Measurements from ENCODE around the gene IFNL3. TPM values are rescaled to one million over a fixed set of nuclear protein-coding genes. Genes with fewer than 3 reads are reported as not detected.

The IFNL3 gene
- total and polyA plus RNA-seq, 9 of the 15 experiments (the other 6 are each of a cell fraction or from before 2014, with no cell fraction given) = not detected

GRCh38 chr19:39196860-39197562, 47.8 kb downstream of the IFNL3 start, which contains the start of gene NCCRP1:
TSS of gene NCCRP1 (plus strand) at chr19:39196964. CDS start at chr19:39196983, 19 bp downstream.
- H3K36me3 ChIP-seq (ENCODE audit: control insufficient read depth, insufficient read depth, low read length) = no peaks in the 10 kb centered on the region
- intact Hi-C loops (cut with micrococcal nuclease) = no loop called here
- H3K9me3 ChIP-seq (replicated peaks; ENCODE audit: control insufficient read depth, insufficient read depth, low read depth, low read length) = no peaks in the 10 kb centered on the region
- no peak within 1 kb of the TSS for H3K4me3 ChIP-seq
- H3K9ac ChIP-seq (ENCODE audit: insufficient read depth in 1 of 2, low read depth in 2 of 2, low read length in 2 of 2) = peak within 1 kb of the TSS in 1 of 2 experiments; percentile 41; a peak in 2 of 4 replicates
- no peaks in the 10 kb centered on the region for H3K9me1 ChIP-seq (ENCODE audit: control insufficient read depth, insufficient read depth, low read length)
- DNase-seq (ENCODE audit: extremely low read depth in 1 of 4, low spot score in 3 of 4) (peak in 2 of 4 experiments; percentile 57 to 59), FAIRE-seq (no peak), ATAC-seq (peak; percentile 42)
- peaks cover 5 to 47% of the 10 kb centered on the region in 2 experiments; a peak in 3 of 5 replicates for H3K4me1 ChIP-seq (replicated peaks in 1 of 2; ENCODE audit: control insufficient read depth in 2 of 2, insufficient read depth in 2 of 2, low read length in 2 of 2)
- H3K79me2 ChIP-seq (ENCODE audit: control insufficient read depth, insufficient read depth, low read length) = no peaks in the 10 kb centered on the region
- WGBS (ENCODE audit: insufficient coverage, low coverage, missing lambda C conversion rate) = 9% methylated on average over 34 of the region's 51 CpGs
- H3K4me2 ChIP-seq (ENCODE audit: insufficient read depth, low read length) = peak within 1 kb of the TSS; percentile 25; the same call in 1 of the 2 replicates
- ChIA-PET POLR2A (interaction anchor here (0.6 kb wide), 1 partner anchor 1612 kb away, joined by 3 read pairs; no protein-coding TSS in a partner anchor), CTCF (ENCODE audit: low intra/inter-chr PET ratio) (no interaction called here)
- BruUV-seq (replicated peaks) = no TSS peak
- no peak within 1 kb of the TSS for H2AFZ ChIP-seq (ENCODE audit: low read depth, low read length)
- in situ Hi-C loops (cut with MboI) = loop anchor here (5.0 kb wide), 1 partner anchor 230 kb away; no protein-coding TSS in a partner anchor
- no peak within 1 kb of the TSS for H3K27ac ChIP-seq (ENCODE audit: extremely low read depth, low read depth, low read length)
- peaks cover 3 to 27% of the 10 kb centered on the region in 2 experiments; a peak in 2 of 5 replicates for H3K27me3 ChIP-seq (ENCODE audit: control insufficient read depth in 2 of 2, insufficient read depth in 2 of 2, low read length in 2 of 2)
- H4K20me1 ChIP-seq (replicated peaks; ENCODE audit: control insufficient read depth, insufficient read depth, low read length) = 0 out of 2 replicates have a peak, but pooled peaks cover 4% of the 10 kb centered on the region
- TF ChIP-seq SRSF7 (optimal IDR thresholded peaks at IDR 0.05; ENCODE audit: low read depth, low read length) = no peak
- TF ChIP-seq TAF1 (IDR thresholded peaks at IDR 0.05; ENCODE audit: control insufficient read depth, extremely low read depth, insufficient read depth, low read length, severe bottlenecking) = no peak
- TF ChIP-seq TAF7 (tag; IDR thresholded peaks at IDR 0.05) = no peak
- no peak for TF ChIP-seq ZNF408 (CRISPR knock-in tag; IDR thresholded peaks at IDR 0.05; ENCODE audit: low read depth)
- no peak for TF ChIP-seq ZFP30 (CRISPR knock-in tag; IDR thresholded peaks at IDR 0.05; ENCODE audit: borderline replicate concordance)
- TF ChIP-seq RCOR1 (IDR thresholded peaks at IDR 0.05; ENCODE audit: borderline replicate concordance in 1 of 2, low read depth in 2 of 2, low read length in 2 of 2) = no peak
- TF ChIP-seq MYC (IDR thresholded peaks at IDR 0.05; ENCODE audit: low read depth, low read length) = no peak
- TF ChIP-seq MYC (CRISPR knock-in tag; IDR thresholded peaks at IDR 0.05; ENCODE audit: borderline replicate concordance, low read depth) = no peak
- TF ChIP-seq PTBP1 (IDR thresholded peaks at IDR 0.05; ENCODE audit: low read depth, low read length) = no peak
- TF ChIP-seq ZNF589 (CRISPR knock-in tag; IDR thresholded peaks at IDR 0.05; ENCODE audit: low read depth) = no peak
- no peak for TF ChIP-seq CEBPB (tag; IDR thresholded peaks at IDR 0.05)
- no peak for TF ChIP-seq SLC30A9 (CRISPR knock-in tag; IDR thresholded peaks at IDR 0.05)
- no peak for TF ChIP-seq E2F5 (CRISPR knock-in tag; IDR thresholded peaks at IDR 0.05)
- no peak for TF ChIP-seq RBM17 (IDR thresholded peaks at IDR 0.05; ENCODE audit: borderline replicate concordance, low read depth, low read length)
- 0 out of 2 replicates have a peak, but pooled peaks have one; percentile 27 for TF ChIP-seq ZNF232 (CRISPR knock-in tag; IDR thresholded peaks at IDR 0.05)
- TF ChIP-seq FOXP1 (CRISPR knock-in tag; IDR thresholded peaks at IDR 0.05) = 0 out of 2 replicates have a peak, but pooled peaks have one; percentile 61
- no peak for TF ChIP-seq GTF2B (IDR thresholded peaks at IDR 0.05; ENCODE audit: extremely low read depth, insufficient read length)
- TF ChIP-seq ZBTB26 (CRISPR knock-in tag; IDR thresholded peaks at IDR 0.05) = no peak
- no peak for TF ChIP-seq MAZ (CRISPR knock-in tag; conservative IDR thresholded peaks at IDR 0.05 in 1 of 2, IDR thresholded peaks at IDR 0.05 in 1 of 2)
- no peak for TF ChIP-seq FOXK1 (CRISPR knock-in tag; IDR thresholded peaks at IDR 0.05; ENCODE audit: borderline replicate concordance)
